HEK293 (cell line): ENCODE data around the gene PRPF19.

Experiments
- CTCF ChIP-seq: fragments of 450-650 bp; formaldehyde crosslinking; IDR thresholded peaks from 2 replicates; pipeline ENCODE4 v1.5.1; 2016; ENCODE audit warnings: missing biosample characterization, missing genetic modification characterization
- ELK4 ChIP-seq: IDR thresholded peaks from 2 replicates; pipeline ENCODE4 v1.6.1; 2011; ENCODE audit warnings: mild to moderate bottlenecking, low read depth, low read length, borderline replicate concordance
- YY1 ChIP-seq: fragments of 450-650 bp; formaldehyde crosslinking; IDR thresholded peaks from 2 replicates; pipeline ENCODE4 v1.5.1; 2018; ENCODE audit warnings: missing biosample characterization, missing genetic modification characterization
- ZBTB49 ChIP-seq: fragments of 450-650 bp; formaldehyde crosslinking; IDR thresholded peaks from 2 replicates; pipeline ENCODE4 v1.5.1; 2016; ENCODE audit warnings: missing biosample characterization, missing genetic modification characterization, low read depth
- ZBTB7A ChIP-seq: fragments of 450-650 bp; formaldehyde crosslinking; IDR thresholded peaks from 2 replicates; pipeline ENCODE4 v1.5.1; 2016; ENCODE audit warnings: low read depth, missing biosample characterization, missing genetic modification characterization
- ZFP37 ChIP-seq: fragments of 450-650 bp; formaldehyde crosslinking; IDR thresholded peaks from 2 replicates; pipeline ENCODE4 v1.5.1; 2016; ENCODE audit warnings: missing biosample characterization, missing genetic modification characterization
- ZNF155 ChIP-seq: fragments of 450-650 bp; formaldehyde crosslinking; IDR thresholded peaks from 2 replicates; pipeline ENCODE4 v1.5.1; 2016; ENCODE audit warnings: missing biosample characterization, missing genetic modification characterization
- ZNF513 ChIP-seq: fragments of 450-650 bp; IDR thresholded peaks from 2 replicates; pipeline ENCODE4 v1.5.1; 2018; ENCODE audit warnings: missing biosample characterization, missing genetic modification characterization
- ZNF560 ChIP-seq: fragments of 450-650 bp; formaldehyde crosslinking; IDR thresholded peaks from 2 replicates; pipeline ENCODE4 v1.5.1; 2017; ENCODE audit warnings: missing biosample characterization, missing genetic modification characterization, borderline replicate concordance

GRCh38 chr11:60948250-60948649 is 41.9 kb upstream of the PRPF19 start:
- no peak for TF ChIP-seq ELK4
- no peak for TF ChIP-seq ZNF560
- TF ChIP-seq ZFP37 (tag by site-specific recombination): no peak
- no peak for TF ChIP-seq YY1 (tag by site-specific recombination)
- no peak for TF ChIP-seq CTCF (tag by site-specific recombination)
- TF ChIP-seq ZNF155: no peak
- no peak for TF ChIP-seq ZBTB49 (tag by site-specific recombination)
- no peak for TF ChIP-seq ZNF513 (tag by site-specific recombination)
- no peak for TF ChIP-seq ZBTB7A
